Activated B cell treated with CpG ODN at 0.5 μM for 24 hours (primary cell): Measurements from ENCODE around the gene APP. TPM values are rescaled to one million over a fixed set of nuclear protein-coding genes. Genes with fewer than 3 reads are reported as not detected.
"Not testable (repeated sequence)": the region's sequence is repeated elsewhere in the genome, so short reads cannot be mapped to it uniquely, and the experiment has no call there.

Source experiments
- ATAC-seq: fragments of 200-7000 bp; cut with Tn5 transposase; one replicate; pipeline ENCODE4 v1.10.0; 2021; ENCODE audit warnings: low read depth, mild to moderate bottlenecking, moderate library complexity
- CTCF ChIA-PET: fragments of 350-600 bp; sonication (Branson Sonifier 250); formaldehyde crosslinking; loops from one replicate; lab custom pipeline; 2021; ENCODE audit warnings: antibody characterized with exemption; lab: Charles Lee
- POLR2A ChIA-PET: fragments of 350-600 bp; sonication (Branson Sonifier 250); formaldehyde crosslinking; loops from one replicate; lab custom pipeline; 2021; ENCODE audit warnings: antibody characterized with exemption; lab: Charles Lee
- DNase-seq: peaks from one replicate; pipeline ENCODE4 v3.0.0; 2022
- H3K27ac Mint-ChIP-seq: one replicate; pipeline ENCODE4 v1.8.0; 2020; ENCODE audit warnings: mixed read lengths
- H3K27me3 Mint-ChIP-seq: one replicate; pipeline ENCODE4 v1.8.0; 2021; ENCODE audit warnings: mixed read lengths
- H3K36me3 Mint-ChIP-seq: one replicate; pipeline ENCODE4 v1.8.0; 2021; ENCODE audit warnings: low read depth, mixed read lengths
- H3K4me1 Mint-ChIP-seq: one replicate; pipeline ENCODE4 v1.8.0; 2021; ENCODE audit warnings: mixed read lengths
- H3K4me3 Mint-ChIP-seq: one replicate; pipeline ENCODE4 v1.8.0; 2020; ENCODE audit warnings: mild to moderate bottlenecking, mixed read lengths
- H3K9me3 Mint-ChIP-seq: one replicate; pipeline ENCODE4 v1.8.0; 2020; ENCODE audit warnings: mixed read lengths
- CTCF ChIP-seq: fragments of 200-600 bp; IDR thresholded peaks from one replicate; pipeline ENCODE4 v1.8.0; 2022; ENCODE audit warnings: antibody characterized with exemption, mild to moderate bottlenecking
- intact Hi-C: fragments of 100-400 bp; cut with micrococcal nuclease; formaldehyde crosslinking; loops from one replicate; pipeline ENCODE4 v1.15.1; 2024
- total RNA-seq: library from RNA; stranded (reverse); gene quantifications from 2 replicates; pipeline ENCODE4 v1.2.3, GENCODE V29; 2022

APP gene
- total RNA-seq, 1 donor from 2014 or later, result 32.1 TPM

GRCh38 chr21:26131554-26131953, 39.0 kb downstream of the APP start:
- Mint-ChIP-seq H3K4me1 (peaks cover 2% of the 10 kb centered on the region), H3K36me3 (peaks cover 7% of the 10 kb centered on the region), H3K27ac (no peak overlapping the region), H3K27me3 (no peaks in the 10 kb centered on the region), H3K4me3 (no peak overlapping the region), H3K9me3 (no peaks in the 10 kb centered on the region)
- intact Hi-C loops, result no loop called here
- ATAC-seq (no peak), DNase-seq (no peak)
- no peak for TF ChIP-seq CTCF
- POLR2A ChIA-PET, result no interaction called here
- CTCF ChIA-PET, result no interaction called here

- not testable (repeated sequence) for ATAC-seq
Measured at GRCh38 chr21:26131053-26131452, 39.5 kb downstream of the APP start.

GRCh38 chr21:26130249-26130881, 40.2 kb downstream of the APP start:
- intact Hi-C loops, result no loop called here
- Mint-ChIP-seq H3K36me3 (peaks cover 7% of the 10 kb centered on the region), H3K9me3 (no peaks in the 10 kb centered on the region), H3K4me1 (peaks cover 2% of the 10 kb centered on the region), H3K27me3 (no peaks in the 10 kb centered on the region), H3K27ac (no peak overlapping the region), H3K4me3 (no peak overlapping the region)
- no peak for TF ChIP-seq CTCF
- CTCF ChIA-PET, result interaction anchor here (1.0 to 1.1 kb wide), 2 partner anchors 11 to 38 kb away, joined by 3 read pairs; no protein-coding TSS in a partner anchor
- POLR2A ChIA-PET, result no interaction called here
- no peak for DNase-seq
- ATAC-seq, result no peak

More at GRCh38 chr21:26131053-26131452, 39.5 kb downstream of the APP start:
- H3K4me1 Mint-ChIP-seq, intact Hi-C loops, CTCF ChIA-PET, H3K4me3 Mint-ChIP-seq, H3K9me3 Mint-ChIP-seq, H3K27ac Mint-ChIP-seq, H3K36me3 Mint-ChIP-seq, H3K27me3 Mint-ChIP-seq, POLR2A ChIA-PET, DNase-seq: not testable (repeated sequence)

GRCh38 chr21:26127918-26128317, 42.7 kb downstream of the APP start:
- intact Hi-C loops, result no loop called here
- Mint-ChIP-seq H3K36me3 (peaks cover 7% of the 10 kb centered on the region), H3K27ac (no peak overlapping the region), H3K4me3 (no peak overlapping the region), H3K27me3 (no peaks in the 10 kb centered on the region), H3K9me3 (no peaks in the 10 kb centered on the region), H3K4me1 (peaks cover 2% of the 10 kb centered on the region)
- POLR2A ChIA-PET, result no interaction called here
- TF ChIP-seq CTCF, result no peak
- CTCF ChIA-PET, result no interaction called here
- DNase-seq, result no peak
- ATAC-seq, result no peak

GRCh38 chr21:26127073-26127814, 43.3 kb downstream of the APP start:
- POLR2A ChIA-PET, result no interaction called here
- Mint-ChIP-seq H3K27ac (no peak overlapping the region), H3K36me3 (peaks cover 7% of the 10 kb centered on the region), H3K4me1 (peaks cover 2% of the 10 kb centered on the region), H3K27me3 (no peaks in the 10 kb centered on the region), H3K9me3 (no peaks in the 10 kb centered on the region), H3K4me3 (no peak overlapping the region)
- intact Hi-C loops, result no loop called here
- DNase-seq (no peak), ATAC-seq (no peak)
- CTCF ChIA-PET, result no interaction called here
- TF ChIP-seq CTCF, result no peak
